Stimulated activated CD8-positive, alpha-beta memory T cell treated with anti-CD3 and anti-CD28 coated beads, Interleukin-12 subunit alpha, Interleukin-12 subunit beta, amount 100 ng/mL, for 24 hours (primary cell): ENCODE results near the gene CAMSAP2.

Source experiments
- DNase-seq: peaks from one replicate; pipeline ENCODE4 v3.0.0-alpha.2; 2020; ENCODE audit errors: extremely low read depth

Gene CAMSAP2

GRCh38 chr1:200738327-200738948, at the start of gene CAMSAP2:
CAMSAP2 (plus strand) TSS chr1:200738893; CDS start chr1:200739828, 935 bp downstream.
- DNase-seq = no peak

GRCh38 chr1:200692316-200692715, 46.4 kb upstream of the CAMSAP2 start:
- DNase-seq = no peak

- DNase-seq = no peak
Observed at GRCh38 chr1:200693327-200693726, 45.4 kb upstream of the CAMSAP2 start.

- no peak for DNase-seq
Observed at GRCh38 chr1:200694738-200695137, 44.0 kb upstream of the CAMSAP2 start.

- DNase-seq = no peak
Observed at GRCh38 chr1:200699871-200700270, 38.8 kb upstream of the CAMSAP2 start.

- no peak for DNase-seq
Observed at GRCh38 chr1:200704986-200705500, 33.6 kb upstream of the CAMSAP2 start.

GRCh38 chr1:200706111-200706814, 32.4 kb upstream of the CAMSAP2 start:
- DNase-seq = no peak

GRCh38 chr1:200707116-200707515, 31.6 kb upstream of the CAMSAP2 start:
- DNase-seq = no peak

GRCh38 chr1:200708161-200708560, 30.5 kb upstream of the CAMSAP2 start:
- no peak for DNase-seq

GRCh38 chr1:200708769-200709168, 29.9 kb upstream of the CAMSAP2 start:
- DNase-seq = no peak

GRCh38 chr1:200710166-200710565, 28.5 kb upstream of the CAMSAP2 start:
- no peak for DNase-seq

GRCh38 chr1:200714504-200715187, 24.0 kb upstream of the CAMSAP2 start:
- no peak for DNase-seq

- no peak for DNase-seq
Observed at GRCh38 chr1:200720199-200720598, 18.5 kb upstream of the CAMSAP2 start.

- no peak for DNase-seq
Observed at GRCh38 chr1:200724064-200724463, 14.6 kb upstream of the CAMSAP2 start.

- no peak for DNase-seq
Observed at GRCh38 chr1:200727257-200727656, 11.4 kb upstream of the CAMSAP2 start.

- no peak for DNase-seq
Observed at GRCh38 chr1:200729863-200730262, 8.8 kb upstream of the CAMSAP2 start.

- no peak for DNase-seq
Observed at GRCh38 chr1:200731654-200732332, 6.9 kb upstream of the CAMSAP2 start.

- DNase-seq = no peak
Observed at GRCh38 chr1:200732438-200732837, 6.3 kb upstream of the CAMSAP2 start.

GRCh38 chr1:200733907-200734306, 4.8 kb upstream of the CAMSAP2 start:
- DNase-seq = no peak

GRCh38 chr1:200737647-200738291, 924 bp upstream of the CAMSAP2 start:
- DNase-seq = no peak

GRCh38 chr1:200738949-200739651, 407 bp downstream of the CAMSAP2 start:
- DNase-seq = no peak
